HEK293 (cell line): ENCODE results near the gene PLOD2.

Experiments used
- CTCF ChIA-PET: fragments of 350-600 bp; formaldehyde crosslinking; extraction: SDS; loops from one replicate; lab custom pipeline; 2021; ENCODE audit warnings: antibody characterized with exemption; lab: Yijun Ruan, JAX
- POLR2A ChIA-PET: fragments of 300-600 bp; formaldehyde crosslinking; extraction: SDS; loops from one replicate; lab custom pipeline; 2020; ENCODE audit warnings: antibody characterized with exemption, inconsistent platforms; lab: Yijun Ruan, JAX
- H3K27ac ChIP-seq: fragments of 200-500 bp; sonication (Bioruptor generic); 2 replicates; pipeline ENCODE4 v1.5.1; 2014; ENCODE audit warnings: low read depth, low read length, control low read depth, inconsistent platforms; ENCODE audit errors: extremely low read depth
- H3K36me3 ChIP-seq, 2 experiments: fragments of 200-500 bp in 1 of 2; sonication (Bioruptor generic) in 1 of 2; 1 replicate in 1 of 2; 2 replicates in 1 of 2; pipeline ENCODE4 v1.5.1; 2014 to 2017; ENCODE audit warnings: inconsistent platforms in 2 of 2, low read length in 2 of 2; ENCODE audit not compliant: control insufficient read depth in 2 of 2, insufficient read depth in 1 of 2
- H3K4me1 ChIP-seq: fragments of 200-500 bp; sonication (Bioruptor generic); 2 replicates; pipeline ENCODE4 v1.5.1; 2014; ENCODE audit warnings: mild to moderate bottlenecking, low read length, inconsistent platforms; ENCODE audit not compliant: control insufficient read depth, insufficient read depth
- H3K4me3 ChIP-seq: 2 replicates; pipeline ENCODE4 v1.5.1; 2011; ENCODE audit warnings: low read depth, mild to moderate bottlenecking, control low read depth, low read length, moderate library complexity
- H3K9me3 ChIP-seq: fragments of 200-500 bp; sonication (Bioruptor generic); 2 replicates; pipeline ENCODE4 v1.5.1; 2014; ENCODE audit warnings: low read depth, low read length, inconsistent platforms; ENCODE audit not compliant: control insufficient read depth, insufficient read depth
- ELK4 ChIP-seq: IDR thresholded peaks from 2 replicates; pipeline ENCODE4 v1.6.1; 2011; ENCODE audit warnings: mild to moderate bottlenecking, low read depth, low read length, borderline replicate concordance
- GLIS1 ChIP-seq: fragments of 450-650 bp; formaldehyde crosslinking; IDR thresholded peaks from 2 replicates; pipeline ENCODE4 v1.5.1; 2016; ENCODE audit warnings: missing biosample characterization, missing genetic modification characterization
- GLIS2 ChIP-seq: fragments of 450-650 bp; formaldehyde crosslinking; IDR thresholded peaks from 2 replicates; pipeline ENCODE4 v1.5.1; 2016; ENCODE audit warnings: missing biosample characterization, missing genetic modification characterization
- HIC1 ChIP-seq: fragments of 450-650 bp; formaldehyde crosslinking; IDR thresholded peaks from 2 replicates; pipeline ENCODE4 v1.5.1; 2016; ENCODE audit warnings: missing biosample characterization, missing genetic modification characterization
- MEIS1 ChIP-seq: sonication (generic); formaldehyde crosslinking; IDR thresholded peaks from 2 replicates; pipeline ENCODE4 v1.8.1; 2022; ENCODE audit warnings: missing genetic modification reagents, mild to moderate bottlenecking, borderline replicate concordance
- SALL2 ChIP-seq: fragments of 450-650 bp; formaldehyde crosslinking; IDR thresholded peaks from 2 replicates; pipeline ENCODE4 v1.5.0; 2017; ENCODE audit warnings: missing biosample characterization, mild to moderate bottlenecking, missing genetic modification characterization, borderline replicate concordance
- ZBTB11 ChIP-seq: fragments of 450-650 bp; formaldehyde crosslinking; conservative IDR thresholded peaks from 2 replicates; pipeline ENCODE4 v1.5.1; 2016; ENCODE audit warnings: low read depth, missing biosample characterization, missing genetic modification characterization
- ZBTB17 ChIP-seq: fragments of 450-650 bp; formaldehyde crosslinking; IDR thresholded peaks from 2 replicates; pipeline ENCODE4 v1.5.1; 2016; ENCODE audit warnings: missing biosample characterization, missing genetic modification characterization
- ZNF169 ChIP-seq: fragments of 450-650 bp; formaldehyde crosslinking; IDR thresholded peaks from 2 replicates; pipeline ENCODE4 v1.5.1; 2016; ENCODE audit warnings: missing biosample characterization, missing genetic modification characterization
- ZNF362 ChIP-seq: fragments of 450-650 bp; formaldehyde crosslinking; IDR thresholded peaks from 2 replicates; pipeline ENCODE4 v1.5.1; 2016; ENCODE audit warnings: missing biosample characterization, missing genetic modification characterization
- ZNF398 ChIP-seq: fragments of 450-650 bp; formaldehyde crosslinking; IDR thresholded peaks from 2 replicates; pipeline ENCODE4 v1.5.1; 2017; ENCODE audit warnings: missing biosample characterization, missing genetic modification characterization
- ZNF501 ChIP-seq: fragments of 450-650 bp; formaldehyde crosslinking; IDR thresholded peaks from 2 replicates; pipeline ENCODE4 v1.5.1; 2016; ENCODE audit warnings: missing biosample characterization, missing genetic modification characterization
- ZNF76 ChIP-seq: fragments of 450-650 bp; formaldehyde crosslinking; IDR thresholded peaks from 2 replicates; pipeline ENCODE4; 2016; ENCODE audit warnings: low read depth, missing biosample characterization, missing genetic modification characterization, borderline replicate concordance
- ZNF777 ChIP-seq: fragments of 450-650 bp; formaldehyde crosslinking; IDR thresholded peaks from 2 replicates; pipeline ENCODE4 v1.5.1; 2017; ENCODE audit warnings: missing biosample characterization, missing genetic modification characterization, borderline replicate concordance

Gene PLOD2

GRCh38 chr3:146177072-146177471 is 16.1 kb upstream of the PLOD2 start:
- no peaks in the 10 kb centered on the region for H3K4me1 ChIP-seq
- H3K36me3 ChIP-seq: no peaks in the 10 kb centered on the region
- no peaks in the 10 kb centered on the region for H3K9me3 ChIP-seq
- H3K27ac ChIP-seq: no peak overlapping the region
- CTCF ChIA-PET: interaction anchor here (0.6 to 1.4 kb wide), 3 partner anchors 11 to 274 kb away, joined by 3 to 10 read pairs (median 6); no protein-coding TSS in a partner anchor
- TF ChIP-seq ZBTB11 (tag by site-specific recombination): no peak
- no peak for TF ChIP-seq GLIS2
- TF ChIP-seq GLIS1 (tag by site-specific recombination): no peak
- no peak for TF ChIP-seq ZNF398 (tag by site-specific recombination)
- TF ChIP-seq ZNF501 (tag by site-specific recombination): no peak
- no peak for TF ChIP-seq ZNF777 (tag by site-specific recombination)
- TF ChIP-seq ZNF76 (tag by site-specific recombination): no peak
- no peak for TF ChIP-seq SALL2 (tag by site-specific recombination)
- TF ChIP-seq ZBTB17 (tag by site-specific recombination): no peak
- no peak for TF ChIP-seq ZNF169 (tag by site-specific recombination)
- no peak overlapping the region for H3K4me3 ChIP-seq
- POLR2A ChIA-PET: no interaction called here

- ChIA-PET POLR2A (no interaction called here), CTCF (interaction anchor here (0.6 kb wide), 1 partner anchor 41 kb away, joined by 4 read pairs; no protein-coding TSS in a partner anchor)
- Histone ChIP-seq H3K36me3 (no peaks in the 10 kb centered on the region), H3K4me3 (no peak overlapping the region), H3K27ac (no peak overlapping the region), H3K9me3 (no peaks in the 10 kb centered on the region), H3K4me1 (no peaks in the 10 kb centered on the region)
- no peak for TF ChIP-seq ZBTB17 (tag by site-specific recombination)
- TF ChIP-seq HIC1: no peak
- no peak for TF ChIP-seq ZBTB11 (tag by site-specific recombination)
- TF ChIP-seq ELK4: no peak
- TF ChIP-seq ZNF362 (tag by site-specific recombination): no peak
- no peak for TF ChIP-seq MEIS1 (CRISPR knock-in tag)
Measured at GRCh38 chr3:146172586-146172985, 11.6 kb upstream of the PLOD2 start.
